Activated CD4-positive, alpha-beta T cell treated with anti-CD3 and anti-CD28 coated beads for 24 hours (primary cell): ENCODE data around the gene FOXK2.
A peak's percentile ranks its signal among the peaks of the same experiment; 100 is the strongest.
"Not testable (repeated sequence)": the region's sequence is repeated elsewhere in the genome, so short reads cannot be mapped to it uniquely, and the experiment has no call there.

Experiments used
- DNase-seq, 2 donors: peaks; one replicate each; pipeline ENCODE4 v3.0.0-alpha.2; 2020; ENCODE audit warnings: low read depth in 2 of 2

The FOXK2 gene

DNA sequence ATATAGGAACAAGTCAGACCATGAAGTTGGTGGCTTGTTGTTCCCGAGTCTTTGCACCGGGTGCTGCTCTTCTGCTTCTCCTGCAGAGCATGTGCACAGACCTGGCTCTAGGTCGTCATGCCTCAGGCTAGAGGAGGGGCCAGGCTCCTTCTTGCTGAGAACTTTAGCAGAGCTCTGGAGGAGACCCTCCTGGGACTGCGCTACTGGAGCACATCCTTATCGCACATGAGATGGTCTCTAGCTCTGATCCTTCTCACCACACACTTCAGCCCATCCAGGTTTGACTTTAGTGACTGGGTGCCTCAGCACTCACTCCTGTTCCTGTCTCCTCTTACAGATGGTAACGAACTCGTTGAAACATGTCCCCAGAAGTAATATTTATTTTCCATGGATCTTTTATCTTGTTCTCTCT is 14.9 kb downstream of the FOXK2 start:
- DNase-seq = no peak

DNA sequence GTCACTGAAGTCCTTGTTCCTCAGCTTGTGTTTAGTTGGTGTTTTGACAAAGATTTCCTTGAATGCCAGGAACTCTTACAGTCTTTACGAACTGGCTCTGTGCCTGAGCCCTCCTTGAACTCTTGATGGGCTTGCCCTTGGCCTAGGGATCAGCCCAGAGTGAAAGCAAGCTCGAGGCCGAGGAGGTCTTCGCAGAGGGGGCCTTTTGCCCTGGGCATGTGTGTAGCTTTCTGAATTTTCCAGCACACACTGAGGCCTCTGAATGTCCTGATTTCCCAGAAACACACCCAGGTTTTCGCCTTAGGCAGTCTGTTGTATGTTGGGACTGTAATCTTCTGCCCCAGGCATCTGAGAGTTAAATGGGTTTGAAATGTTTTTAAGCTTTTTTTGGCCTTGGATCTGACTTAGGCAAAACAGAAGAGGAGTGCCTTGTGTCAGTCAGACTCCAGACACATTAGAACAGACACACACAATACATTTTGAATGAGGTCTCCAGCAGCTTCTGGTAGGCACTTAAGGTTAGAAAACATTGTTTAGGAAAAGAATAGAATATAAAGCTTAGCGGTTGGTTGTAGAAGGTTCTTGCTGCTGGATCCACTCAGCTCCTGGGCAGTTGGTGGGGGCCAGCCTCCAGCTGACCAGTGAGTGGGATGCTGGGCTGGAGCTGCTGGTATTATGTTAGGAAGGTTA is 17.1 kb downstream of the FOXK2 start:
- no peak for DNase-seq

DNA sequence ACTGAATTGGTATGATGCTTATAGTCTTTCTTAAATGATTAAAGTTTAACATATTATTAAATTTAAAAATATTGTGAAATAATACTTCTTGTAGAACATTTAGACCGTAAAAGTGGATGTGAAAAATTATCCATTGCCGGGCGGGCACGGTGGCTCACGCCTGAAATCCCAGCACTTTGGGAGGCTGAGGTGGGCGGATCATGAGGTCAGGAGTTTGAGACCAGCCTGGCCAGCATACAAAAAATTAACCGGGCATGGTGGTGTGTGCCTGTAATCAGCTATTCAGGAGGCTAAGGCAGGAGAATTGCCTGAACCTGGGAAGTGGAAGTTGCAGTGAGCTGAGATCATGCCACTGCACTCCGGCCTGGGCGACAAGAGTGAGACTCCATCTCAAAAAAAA is 17.7 kb downstream of the FOXK2 start:
- not testable (repeated sequence) for DNase-seq

DNA sequence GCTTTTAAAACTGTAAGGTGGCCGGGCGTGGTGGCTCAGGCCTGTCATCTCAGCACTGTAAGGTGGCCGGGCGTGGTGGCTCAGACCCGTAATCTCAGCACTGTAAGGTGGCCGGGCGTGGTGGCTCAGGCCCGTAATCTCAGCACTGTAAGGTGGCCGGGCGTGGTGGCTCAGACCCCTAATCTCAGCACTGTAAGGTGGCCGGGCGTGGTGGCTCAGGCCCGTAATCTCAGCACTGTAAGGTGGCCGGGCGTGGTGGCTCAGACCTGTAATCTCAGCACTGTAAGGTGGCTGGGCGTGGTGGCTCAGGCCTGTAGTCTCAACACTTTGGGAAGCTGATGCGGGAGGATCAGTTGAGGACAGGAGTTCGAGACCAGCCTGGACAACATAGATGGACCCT is 19.5 kb downstream of the FOXK2 start:
- not testable (repeated sequence) for DNase-seq

DNA sequence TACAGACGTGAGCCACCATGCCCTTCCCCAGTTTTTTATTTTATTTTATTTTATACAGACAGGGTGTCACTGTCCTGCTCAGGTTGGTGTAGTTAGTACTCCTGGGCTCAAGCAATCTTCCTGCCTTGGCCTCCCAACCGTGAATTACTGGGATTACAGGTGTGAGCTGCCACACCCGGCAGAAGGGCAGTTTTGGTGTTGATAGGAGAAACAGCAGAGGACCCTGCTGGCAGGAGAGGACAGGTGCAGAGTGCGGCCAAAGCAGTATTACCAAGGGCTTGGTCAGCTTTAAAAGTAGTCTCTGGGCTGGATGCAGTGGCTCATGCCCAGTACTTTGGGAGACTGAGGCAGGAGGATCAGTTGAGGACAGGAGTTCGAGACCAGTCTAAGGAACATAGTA is 22.9 kb downstream of the FOXK2 start:
- DNase-seq = no peak

DNA sequence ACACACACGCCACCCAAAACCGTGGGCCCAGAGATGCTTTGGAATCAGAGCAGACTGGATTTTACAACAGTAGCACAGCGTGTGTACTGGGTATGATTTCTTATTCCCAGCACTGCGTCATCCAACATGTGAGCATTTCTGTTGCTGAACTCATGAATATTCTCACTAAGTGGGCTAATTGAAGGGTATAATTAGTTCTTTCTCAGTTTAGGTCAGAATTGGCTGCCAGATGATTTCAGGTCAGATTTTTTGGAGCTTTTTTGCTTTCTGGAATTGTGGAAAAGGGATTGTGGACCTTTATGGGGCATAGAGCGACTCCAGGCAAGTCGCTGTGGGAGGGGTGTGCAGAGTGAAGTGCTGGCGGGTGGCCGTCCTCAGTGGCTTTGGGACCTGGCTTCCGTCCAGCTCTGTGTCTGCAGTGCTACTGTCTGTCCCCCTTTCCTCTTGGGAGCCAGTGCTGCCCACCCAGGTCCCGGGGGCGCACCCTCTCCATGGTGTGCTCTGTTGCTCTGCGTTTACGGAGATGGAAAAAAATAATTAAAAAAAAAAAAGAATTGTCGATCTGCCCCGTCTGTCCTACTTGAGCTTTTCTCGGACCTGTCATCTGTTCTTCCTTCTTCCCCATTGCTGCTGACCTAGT is 25.0 kb downstream of the FOXK2 start:
- DNase-seq = no peak

DNA sequence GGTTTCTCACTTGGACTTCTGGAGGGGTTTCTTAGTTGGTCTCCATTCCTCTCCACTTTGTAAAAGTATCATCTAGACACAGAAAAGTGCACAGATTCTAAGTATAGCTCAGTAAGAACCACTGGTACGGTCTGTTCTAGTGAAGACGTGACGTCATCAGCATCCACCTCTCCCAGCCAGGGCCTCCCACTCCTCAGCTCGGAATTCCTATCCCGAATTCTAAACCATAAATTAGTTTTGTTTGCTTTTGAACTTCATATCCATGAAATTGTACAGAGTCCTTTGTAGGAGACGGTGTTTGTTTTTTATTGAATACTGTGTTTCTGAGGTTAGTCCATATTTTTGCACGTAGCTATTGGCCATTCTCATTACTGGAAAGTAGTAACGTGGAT is 25.5 kb downstream of the FOXK2 start:
- DNase-seq = no peak

DNA sequence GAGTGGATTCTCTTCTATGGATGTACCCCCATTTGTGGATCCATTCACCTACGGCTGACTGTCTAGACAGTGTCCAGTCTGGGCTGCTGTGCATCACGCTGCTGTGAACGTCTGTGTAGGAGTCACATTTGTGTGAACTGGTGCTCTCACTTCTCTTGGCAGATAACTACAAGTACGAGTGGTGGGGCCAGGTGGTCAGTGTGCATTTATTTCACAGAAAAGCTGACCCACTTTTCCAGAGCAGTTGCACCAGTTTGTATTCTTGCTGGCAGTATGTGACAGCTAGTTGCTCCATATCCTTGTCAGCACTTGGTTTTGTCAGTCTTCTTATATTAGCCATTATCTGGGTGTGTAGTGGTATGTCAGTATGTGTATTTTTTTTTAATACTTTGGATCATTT is 28.4 kb downstream of the FOXK2 start:
- no peak for DNase-seq

DNA sequence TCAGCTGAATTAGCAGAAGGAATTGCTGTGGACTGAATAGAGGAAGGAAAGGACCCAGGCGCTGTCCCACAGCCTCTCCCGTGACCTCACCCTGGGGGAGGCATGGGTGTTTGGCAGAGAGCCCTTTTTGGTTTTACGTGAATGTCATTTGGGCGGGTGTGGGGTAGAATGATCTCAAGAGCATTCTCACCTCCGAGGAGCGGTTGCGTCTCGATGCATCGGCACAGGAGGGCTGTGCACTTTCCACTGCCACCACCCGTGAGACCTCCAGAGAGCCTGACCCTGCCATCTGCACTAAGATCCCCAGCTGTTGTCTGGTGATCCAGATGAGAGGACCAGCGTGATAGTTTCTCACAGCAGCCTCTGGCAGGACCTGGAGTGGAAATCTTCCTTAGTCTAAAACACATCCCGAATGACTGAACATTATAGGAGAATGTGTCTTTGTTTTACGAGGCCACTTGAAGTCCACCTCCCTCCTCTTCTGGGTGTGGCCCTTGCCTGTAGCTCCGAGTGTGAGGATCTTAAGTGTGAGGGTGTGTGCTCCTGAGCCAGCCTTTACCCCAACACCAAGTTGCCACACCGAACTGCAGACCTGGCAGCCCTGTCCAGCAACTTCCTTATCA is 29.3 kb downstream of the FOXK2 start:
- no peak for DNase-seq

DNA sequence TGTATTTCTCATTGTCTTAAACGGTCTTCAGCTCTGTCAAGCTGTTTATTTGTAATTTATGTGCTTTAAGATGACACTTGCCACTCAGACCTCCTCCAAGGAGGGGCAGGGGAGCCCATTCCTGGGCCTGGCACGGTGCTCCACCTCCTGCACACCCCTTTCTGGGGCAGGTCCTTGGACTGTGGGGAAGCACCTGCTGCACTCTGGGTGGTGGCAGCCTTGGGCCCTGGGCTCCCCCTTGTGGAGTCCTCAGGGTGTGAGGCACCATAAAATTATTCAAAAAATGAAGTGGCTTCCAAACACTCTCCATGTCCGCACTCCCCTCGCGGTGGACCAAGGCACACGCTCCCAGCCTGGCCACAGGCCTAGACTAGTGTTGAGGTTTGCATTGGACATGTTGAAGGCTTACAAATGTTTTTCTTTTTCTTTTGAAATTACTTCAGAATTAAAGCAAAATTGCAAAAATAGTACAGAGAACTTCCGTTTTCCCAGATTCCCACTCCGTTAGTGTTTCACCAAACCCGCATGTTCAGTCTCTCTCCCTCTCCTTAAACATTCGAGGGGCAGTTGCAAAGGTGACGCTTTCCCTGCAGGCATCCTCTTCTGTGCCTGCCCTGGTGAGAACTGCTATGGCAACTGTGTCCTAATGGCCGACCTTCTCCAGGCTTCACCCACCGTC is 32.4 kb downstream of the FOXK2 start:
- DNase-seq = peak; percentile 61 to 72

DNA sequence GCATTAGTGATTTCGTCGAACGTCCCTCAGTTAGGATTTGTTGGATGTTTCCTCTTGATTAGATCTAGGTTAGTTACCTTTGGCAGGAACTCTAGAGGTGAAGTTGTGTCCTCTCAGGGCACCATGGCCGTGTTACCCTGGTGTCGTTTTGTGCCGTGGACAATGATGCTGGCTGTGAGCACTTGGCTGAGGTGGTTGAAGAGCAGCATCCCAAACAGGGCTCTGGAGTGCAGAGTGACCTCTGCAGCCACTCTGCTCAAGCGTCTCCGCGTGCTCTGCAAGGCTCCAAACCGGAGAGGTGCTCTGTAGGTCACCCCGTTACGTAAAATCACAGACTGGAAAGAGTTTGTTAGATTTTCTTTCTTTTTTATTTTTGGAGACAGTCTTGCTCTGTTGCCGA is 33.0 kb downstream of the FOXK2 start:
- no peak for DNase-seq

DNA sequence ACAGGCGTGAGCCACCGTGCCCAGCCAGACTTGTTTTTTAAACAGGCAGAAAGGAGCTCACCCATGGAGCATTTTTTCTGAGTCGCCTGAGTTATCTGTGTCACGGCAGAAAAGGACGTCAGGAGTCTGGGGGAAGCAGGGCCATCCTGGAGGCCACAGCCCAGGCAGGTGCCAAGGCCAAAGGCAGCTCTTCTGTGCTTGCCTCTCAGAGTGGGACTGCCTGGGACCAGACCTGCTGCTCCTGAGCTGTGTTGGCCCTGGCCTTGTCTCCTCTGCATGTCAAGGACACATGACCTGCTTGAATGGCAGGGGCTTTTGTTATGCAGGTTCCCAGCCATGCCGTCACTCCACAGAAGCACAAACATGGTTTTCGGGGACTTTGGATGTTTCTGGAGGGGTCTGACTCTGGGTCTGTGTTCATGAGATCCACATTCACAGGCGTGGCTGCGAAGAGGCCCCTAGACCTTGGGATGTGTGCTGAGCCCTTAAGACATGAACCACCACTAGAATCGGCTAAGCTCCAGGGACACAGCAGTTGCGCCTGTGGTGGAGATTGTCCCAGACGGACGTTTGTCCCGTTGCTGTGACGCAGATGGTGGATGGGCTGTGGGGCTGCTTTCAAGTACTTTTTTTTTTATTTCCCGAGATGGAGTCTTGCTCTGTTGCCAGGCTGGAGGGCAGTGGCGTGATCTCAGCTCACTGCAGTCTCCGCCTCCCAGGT is 33.8 kb downstream of the FOXK2 start:
- no peak for DNase-seq

DNA sequence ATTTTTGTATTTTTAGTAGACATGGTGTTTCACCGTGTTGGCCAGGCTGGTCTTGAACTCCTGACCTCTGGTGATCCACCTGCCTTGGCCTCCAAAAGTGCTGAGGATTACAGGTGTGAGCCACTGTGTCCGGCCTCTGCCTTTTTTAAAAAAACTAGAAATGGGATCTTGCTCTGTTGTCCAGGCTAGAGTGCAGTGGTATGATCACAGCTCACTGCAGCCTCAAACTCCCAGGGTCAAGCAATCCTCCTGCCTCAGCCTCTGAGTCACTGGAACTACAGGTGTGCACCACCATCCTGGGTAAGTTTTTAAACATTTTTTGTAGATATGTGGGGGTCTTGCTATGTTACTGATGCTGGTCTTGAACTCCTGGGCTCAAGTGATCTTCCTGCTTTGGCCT is 38.0 kb downstream of the FOXK2 start:
- not testable (repeated sequence) for DNase-seq

DNA sequence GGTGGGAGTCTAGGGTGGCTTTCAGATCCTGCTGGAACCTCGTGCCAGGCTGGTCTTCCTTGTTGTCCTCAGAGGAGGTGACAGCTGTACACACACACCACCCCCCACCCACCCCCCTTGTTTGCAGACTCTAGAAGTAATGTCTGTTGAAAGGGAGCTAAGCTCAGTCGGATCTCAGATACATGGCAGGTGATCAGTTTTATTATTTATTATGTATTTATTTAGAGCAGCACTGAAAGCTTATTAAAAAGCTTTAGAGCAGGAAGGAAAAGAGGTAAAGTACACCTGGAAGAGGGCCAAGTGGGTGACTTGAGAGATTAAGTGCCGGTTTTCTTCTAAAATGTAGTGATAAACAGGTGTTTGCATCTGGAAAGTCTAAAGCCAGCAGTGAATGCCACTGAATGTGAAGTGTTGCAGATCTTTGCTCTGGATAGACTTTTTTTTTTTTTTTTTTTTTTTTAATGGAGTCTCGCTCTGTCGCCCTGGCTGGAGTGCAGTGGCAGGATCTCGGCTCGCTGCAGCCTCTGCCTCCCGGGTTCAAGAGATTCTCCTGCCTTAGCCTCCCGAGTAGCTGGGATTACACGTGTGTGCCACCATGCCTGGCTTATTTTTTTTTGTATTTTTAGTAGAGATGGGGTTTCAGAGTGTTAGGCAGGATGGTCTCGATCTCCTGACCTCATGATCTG is 40.2 kb downstream of the FOXK2 start:
- DNase-seq = no peak

DNA sequence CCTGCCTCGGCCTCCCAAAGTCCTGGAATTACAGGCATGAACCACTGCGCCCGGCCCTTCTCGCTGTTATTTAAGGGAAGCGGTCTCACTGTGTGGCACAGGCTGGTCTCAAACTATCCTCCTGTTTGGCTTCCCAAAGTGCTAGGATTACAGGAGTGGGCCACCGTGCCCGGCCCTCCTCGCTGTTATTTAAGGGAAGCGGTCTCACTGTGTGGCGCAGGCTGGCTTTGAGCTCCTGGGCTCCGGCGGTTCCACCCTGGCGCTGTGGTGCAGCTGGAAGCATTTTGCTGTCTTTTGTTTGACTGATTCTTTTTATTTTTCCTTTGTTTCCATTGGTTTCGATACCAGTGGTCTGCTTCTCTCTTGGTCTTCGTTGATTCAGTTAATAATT is 40.7 kb downstream of the FOXK2 start:
- DNase-seq = no peak

DNA sequence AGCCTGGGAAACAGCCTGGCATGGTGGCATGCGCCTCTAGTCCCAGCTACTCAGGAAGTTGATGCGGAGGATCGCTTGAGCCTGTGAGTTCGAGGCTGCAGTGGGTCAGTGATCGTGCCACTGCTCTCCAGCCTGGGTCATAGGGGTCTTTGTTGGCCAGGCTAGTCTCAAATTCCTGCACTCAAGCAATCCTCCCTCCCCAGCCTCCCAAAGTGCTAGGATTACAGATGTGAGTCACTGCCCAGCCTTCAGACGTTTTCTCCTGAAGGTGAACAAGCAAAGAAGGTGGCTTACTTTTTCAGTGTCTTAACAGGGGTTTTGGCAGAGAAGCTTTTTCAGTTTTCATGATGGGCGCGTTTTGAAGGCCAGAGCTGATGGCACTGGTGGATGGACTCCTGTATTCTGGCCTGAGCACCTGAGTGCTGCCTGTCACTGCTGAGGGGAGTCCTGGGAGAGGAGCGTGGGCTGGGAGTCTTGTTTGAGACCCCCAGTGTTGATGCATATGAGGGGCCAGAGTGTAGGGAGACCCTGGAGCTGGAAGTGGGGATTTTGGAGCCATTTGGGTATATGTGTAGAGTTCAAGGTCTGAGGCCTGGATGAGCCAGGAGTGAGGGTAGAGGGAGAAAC is 41.4 kb downstream of the FOXK2 start:
- no peak for DNase-seq

DNA sequence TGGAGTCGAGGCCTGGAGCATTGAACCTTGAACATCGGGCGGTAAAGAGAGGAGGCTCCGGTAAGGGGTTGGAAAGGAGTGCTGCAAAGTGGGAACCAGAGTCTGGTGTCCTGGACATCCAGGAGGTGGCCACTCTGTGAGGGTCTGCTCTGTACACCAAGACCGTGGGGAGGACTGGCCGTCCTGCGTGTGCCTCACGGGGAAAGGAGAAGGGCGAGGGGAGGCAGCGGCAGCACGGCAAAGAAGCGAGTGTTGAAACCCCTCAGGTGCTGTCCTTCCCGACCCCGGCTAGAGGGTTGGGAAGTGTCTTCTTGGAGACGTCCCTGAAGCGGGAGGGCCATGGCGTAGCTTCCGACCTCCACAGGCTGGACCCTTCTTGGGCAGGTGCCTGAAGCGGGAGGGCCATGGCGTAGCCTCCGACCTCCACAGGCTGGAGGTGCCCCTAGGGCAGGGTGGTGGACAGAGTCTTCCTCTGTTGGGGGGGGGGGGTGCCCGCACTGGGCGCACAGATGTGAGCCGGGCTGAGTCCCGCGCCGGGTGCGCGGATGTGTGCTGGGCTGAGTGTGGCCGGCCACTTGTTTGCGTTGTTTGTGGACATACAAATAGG is 42.0 kb downstream of the FOXK2 start:
- DNase-seq = no peak

DNA sequence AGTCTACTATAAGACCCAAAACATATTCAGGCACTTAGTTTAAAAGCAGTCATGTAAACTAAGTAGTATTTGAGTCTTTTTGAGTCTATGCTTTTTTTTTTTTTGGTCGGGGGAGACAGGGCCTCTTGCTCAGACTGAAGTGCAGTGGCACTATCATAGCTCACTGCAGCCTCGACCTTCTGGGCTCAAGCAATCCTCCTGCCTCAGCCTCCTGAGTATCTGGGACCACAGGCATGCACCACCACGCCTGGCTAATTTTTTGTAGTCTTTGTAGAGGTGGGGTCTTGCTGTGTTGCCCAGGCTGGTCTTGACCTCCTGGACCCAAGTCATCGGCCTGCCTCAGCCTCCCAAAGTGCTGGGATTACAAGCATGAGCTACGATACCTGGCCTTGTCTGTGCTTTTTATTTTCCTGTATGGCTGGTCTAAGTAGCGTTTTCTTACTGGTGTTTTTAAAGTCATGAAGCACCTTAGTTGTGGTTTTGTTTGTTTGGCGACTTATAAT is 43.2 kb downstream of the FOXK2 start:
- DNase-seq = not testable (repeated sequence)

DNA sequence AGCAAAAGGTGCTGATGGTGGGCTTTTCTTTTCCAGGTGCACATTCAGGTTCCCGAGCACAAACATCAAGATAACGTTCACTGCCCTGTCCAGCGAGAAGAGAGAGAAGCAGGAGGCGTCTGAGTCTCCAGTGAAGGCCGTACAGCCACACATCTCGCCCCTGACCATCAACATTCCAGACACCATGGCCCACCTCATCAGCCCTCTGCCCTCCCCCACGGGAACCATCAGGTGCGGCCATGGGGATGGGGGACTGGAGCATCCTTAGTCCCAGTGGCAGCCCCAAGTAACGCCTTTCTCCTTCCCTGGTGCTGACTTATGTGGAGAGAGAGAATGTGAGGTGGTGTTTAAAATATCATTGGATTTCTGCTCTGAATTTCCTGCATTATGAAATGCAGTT is 43.8 kb downstream of the FOXK2 start:
- DNase-seq = no peak

DNA sequence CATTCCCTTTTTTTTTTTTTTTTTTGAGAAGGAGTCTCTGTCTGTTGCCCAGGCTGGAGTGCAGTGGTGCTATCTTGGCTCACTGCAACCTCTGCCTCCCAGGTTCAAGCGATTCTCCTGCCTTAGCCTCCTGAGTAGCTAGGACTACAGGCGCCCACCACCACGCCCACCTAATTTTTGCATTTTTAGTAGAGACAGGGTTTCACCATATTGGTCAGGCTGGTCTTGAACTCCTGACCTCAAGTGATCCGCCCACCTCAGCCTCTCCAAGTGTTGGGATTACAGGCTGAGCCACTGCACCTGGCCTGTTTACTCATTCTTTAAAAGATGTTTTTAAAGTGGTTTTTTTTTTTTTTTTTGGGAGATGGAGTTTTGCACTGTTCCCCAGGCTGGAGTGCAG is 44.2 kb downstream of the FOXK2 start:
- not testable (repeated sequence) for DNase-seq
